ENCODE measurements around the gene PRKAG2.

GRCh38 chr7:151644554-151644953, 232.4 kb downstream of the PRKAG2 start:
- no peak for TF ChIP-seq CTCF (IDR thresholded peaks at IDR 0.05)
- no peak for TF ChIP-seq POLR2A (IDR thresholded peaks at IDR 0.05)
- TF ChIP-seq POLR2AphosphoS5 (IDR thresholded peaks at IDR 0.05) = no peak

Measured in transverse colon (tissue), 4 donors.